Tibial nerve (tissue), 3 donors: Measurements from ENCODE around the gene FCER1G.

ENCODE experiments used
- EP300 ChIP-seq, 2 donors: sonication (generic); formaldehyde crosslinking; IDR thresholded peaks; one replicate each; pipeline ENCODE4 v1.6.1; 2017; ENCODE audit warnings: antibody characterized with exemption in 2 of 2, mild to moderate bottlenecking in 1 of 2
- POLR2A ChIP-seq, 2 donors: fragments of 450-650 bp; IDR thresholded peaks; one replicate each; pipeline ENCODE4 v1.6.1; 2017; ENCODE audit warnings: antibody characterized with exemption in 2 of 2, mild to moderate bottlenecking in 2 of 2, moderate library complexity in 2 of 2

GRCh38 chr1:161168906-161169305 is 46.2 kb upstream of the FCER1G start:
- TF ChIP-seq EP300 (IDR thresholded peaks at IDR 0.05): no peak
- no peak for TF ChIP-seq POLR2A (IDR thresholded peaks at IDR 0.05)
